ENCODE measurements around the gene TRAF7. TPM values are rescaled to one million over a fixed set of nuclear protein-coding genes. Genes with fewer than 3 reads are reported as not detected.

TRAF7 gene
- total and polyA plus RNA-seq, 2 of the 13 experiments (the other 11 are each of a cell fraction or from before 2014, with no cell fraction given) = 47.9 to 65.6 TPM

- TF ChIP-seq FOXC1 (CRISPR knock-in tag; IDR thresholded peaks at IDR 0.05; ENCODE audit: borderline replicate concordance) (no peak), HDAC1 (CRISPR knock-in tag; IDR thresholded peaks at IDR 0.05) (no peak), ARNTL (CRISPR knock-in tag; IDR thresholded peaks at IDR 0.05) (no peak), NBN (conservative IDR thresholded peaks at IDR 0.05) (no peak), RFX1 (IDR thresholded peaks at IDR 0.05) (no peak), MIXL1 (CRISPR knock-in tag; IDR thresholded peaks at IDR 0.05) (no peak), BCL3 (CRISPR knock-in tag; IDR thresholded peaks at IDR 0.05) (no peak), ONECUT2 (CRISPR knock-in tag; IDR thresholded peaks at IDR 0.05) (no peak), MAFG (CRISPR knock-in tag; IDR thresholded peaks at IDR 0.05) (no peak), CREM (IDR thresholded peaks at IDR 0.05) (no peak), CREM (CRISPR knock-in tag; IDR thresholded peaks at IDR 0.05) (no peak), PCBP2 (optimal IDR thresholded peaks at IDR 0.05; ENCODE audit: low read depth, low read length, poor library complexity, severe bottlenecking) (no peak), FOSL1 (CRISPR knock-in tag; IDR thresholded peaks at IDR 0.05; ENCODE audit: borderline replicate concordance) (no peak), ZNF660 (CRISPR knock-in tag; IDR thresholded peaks at IDR 0.05; ENCODE audit: borderline replicate concordance, low read depth) (no peak), ZNF24 (IDR thresholded peaks at IDR 0.05) (no peak), MXI1 (IDR thresholded peaks at IDR 0.05; ENCODE audit: borderline replicate concordance, low read depth, low read length) (no peak), ZNF766 (CRISPR knock-in tag; IDR thresholded peaks at IDR 0.05; ENCODE audit: borderline replicate concordance) (no peak), ZNF724P (CRISPR knock-in tag; IDR thresholded peaks at IDR 0.05; ENCODE audit: borderline replicate concordance) (no peak), PITX1 (CRISPR knock-in tag; IDR thresholded peaks at IDR 0.05) (no peak; the same call in 1 of the 2 replicates), KLF12 (CRISPR knock-in tag; IDR thresholded peaks at IDR 0.05; ENCODE audit: borderline replicate concordance) (no peak), SALL2 (CRISPR knock-in tag; IDR thresholded peaks at IDR 0.05) (no peak), ZBTB10 (CRISPR knock-in tag; IDR thresholded peaks at IDR 0.05; ENCODE audit: borderline replicate concordance) (no peak)
- TF ChIP-seq, protein P1, sequence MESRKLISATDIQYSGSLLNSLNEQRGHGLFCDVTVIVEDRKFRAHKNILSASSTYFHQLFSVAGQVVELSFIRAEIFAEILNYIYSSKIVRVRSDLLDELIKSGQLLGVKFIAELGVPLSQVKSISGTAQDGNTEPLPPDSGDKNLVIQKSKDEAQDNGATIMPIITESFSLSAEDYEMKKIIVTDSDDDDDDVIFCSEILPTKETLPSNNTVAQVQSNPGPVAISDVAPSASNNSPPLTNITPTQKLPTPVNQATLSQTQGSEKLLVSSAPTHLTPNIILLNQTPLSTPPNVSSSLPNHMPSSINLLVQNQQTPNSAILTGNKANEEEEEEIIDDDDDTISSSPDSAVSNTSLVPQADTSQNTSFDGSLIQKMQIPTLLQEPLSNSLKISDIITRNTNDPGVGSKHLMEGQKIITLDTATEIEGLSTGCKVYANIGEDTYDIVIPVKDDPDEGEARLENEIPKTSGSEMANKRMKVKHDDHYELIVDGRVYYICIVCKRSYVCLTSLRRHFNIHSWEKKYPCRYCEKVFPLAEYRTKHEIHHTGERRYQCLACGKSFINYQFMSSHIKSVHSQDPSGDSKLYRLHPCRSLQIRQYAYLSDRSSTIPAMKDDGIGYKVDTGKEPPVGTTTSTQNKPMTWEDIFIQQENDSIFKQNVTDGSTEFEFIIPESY (CRISPR knock-in tag; IDR thresholded peaks at IDR 0.05) = no peak
- TF ChIP-seq, protein P2, sequence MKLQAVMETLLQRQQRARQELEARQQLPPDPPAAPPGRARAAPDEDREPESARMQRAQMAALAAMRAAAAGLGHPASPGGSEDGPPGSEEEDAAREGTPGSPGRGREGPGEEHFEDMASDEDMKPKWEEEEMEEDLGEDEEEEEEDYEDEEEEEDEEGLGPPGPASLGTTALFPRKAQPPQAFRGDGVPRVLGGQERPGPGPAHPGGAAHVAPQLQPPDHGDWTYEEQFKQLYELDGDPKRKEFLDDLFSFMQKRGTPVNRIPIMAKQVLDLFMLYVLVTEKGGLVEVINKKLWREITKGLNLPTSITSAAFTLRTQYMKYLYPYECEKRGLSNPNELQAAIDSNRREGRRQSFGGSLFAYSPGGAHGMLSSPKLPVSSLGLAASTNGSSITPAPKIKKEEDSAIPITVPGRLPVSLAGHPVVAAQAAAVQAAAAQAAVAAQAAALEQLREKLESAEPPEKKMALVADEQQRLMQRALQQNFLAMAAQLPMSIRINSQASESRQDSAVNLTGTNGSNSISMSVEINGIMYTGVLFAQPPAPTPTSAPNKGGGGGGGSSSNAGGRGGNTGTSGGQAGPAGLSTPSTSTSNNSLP (IDR thresholded peaks at IDR 0.05; ENCODE audit: low read depth, low read length) = no peak
Observed at GRCh38 chr16:2210386-2211365, 55.1 kb downstream of the TRAF7 start, which contains the start of gene BRICD5 (continued).
